ENCODE results near the gene LMNTD2. TPM values are rescaled to one million over a fixed set of nuclear protein-coding genes. Genes with fewer than 3 reads are reported as not detected.

LMNTD2 gene
- total RNA-seq, 4 donors from 2014 or later: 7.6 to 20.4 (median 11.2) TPM

DNA sequence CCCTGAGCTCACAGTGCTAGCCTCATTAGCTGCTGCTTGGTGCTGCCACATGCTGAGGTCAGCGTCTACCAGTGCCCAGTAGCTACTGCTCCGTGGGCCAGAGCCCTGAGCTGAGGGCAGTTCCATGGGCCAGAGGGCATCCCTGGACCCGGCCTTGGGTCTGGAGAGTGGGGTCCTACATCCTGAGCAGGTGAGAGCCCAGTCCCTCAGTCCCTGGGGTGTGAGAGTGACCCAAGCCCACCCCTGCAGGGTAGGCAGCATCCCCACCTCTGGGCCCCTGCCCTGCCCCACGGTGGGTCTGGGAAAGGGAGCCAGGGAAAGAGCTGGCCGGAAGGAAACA is 9.8 kb downstream of the LMNTD2 start:
- no peak for DNase-seq (ENCODE audit: low spot score in 2 of 2)
- intact Hi-C loops (cut with DNase I; ENCODE audit: low total_unique reads): no loop called here
- no peak overlapping the region for H3K4me3 ChIP-seq (ENCODE audit: low read depth, poor library complexity, severe bottlenecking)
- TF ChIP-seq, protein P1, sequence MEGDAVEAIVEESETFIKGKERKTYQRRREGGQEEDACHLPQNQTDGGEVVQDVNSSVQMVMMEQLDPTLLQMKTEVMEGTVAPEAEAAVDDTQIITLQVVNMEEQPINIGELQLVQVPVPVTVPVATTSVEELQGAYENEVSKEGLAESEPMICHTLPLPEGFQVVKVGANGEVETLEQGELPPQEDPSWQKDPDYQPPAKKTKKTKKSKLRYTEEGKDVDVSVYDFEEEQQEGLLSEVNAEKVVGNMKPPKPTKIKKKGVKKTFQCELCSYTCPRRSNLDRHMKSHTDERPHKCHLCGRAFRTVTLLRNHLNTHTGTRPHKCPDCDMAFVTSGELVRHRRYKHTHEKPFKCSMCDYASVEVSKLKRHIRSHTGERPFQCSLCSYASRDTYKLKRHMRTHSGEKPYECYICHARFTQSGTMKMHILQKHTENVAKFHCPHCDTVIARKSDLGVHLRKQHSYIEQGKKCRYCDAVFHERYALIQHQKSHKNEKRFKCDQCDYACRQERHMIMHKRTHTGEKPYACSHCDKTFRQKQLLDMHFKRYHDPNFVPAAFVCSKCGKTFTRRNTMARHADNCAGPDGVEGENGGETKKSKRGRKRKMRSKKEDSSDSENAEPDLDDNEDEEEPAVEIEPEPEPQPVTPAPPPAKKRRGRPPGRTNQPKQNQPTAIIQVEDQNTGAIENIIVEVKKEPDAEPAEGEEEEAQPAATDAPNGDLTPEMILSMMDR (IDR thresholded peaks at IDR 0.05): no peak
- no peak for TF ChIP-seq POLR2A (IDR thresholded peaks at IDR 0.05)
- 80% methylated on average over 4 of the region's 5 CpGs; no CpG with 5 or more reads in 1 of the 2 donors for WGBS, 2 donors

DNA sequence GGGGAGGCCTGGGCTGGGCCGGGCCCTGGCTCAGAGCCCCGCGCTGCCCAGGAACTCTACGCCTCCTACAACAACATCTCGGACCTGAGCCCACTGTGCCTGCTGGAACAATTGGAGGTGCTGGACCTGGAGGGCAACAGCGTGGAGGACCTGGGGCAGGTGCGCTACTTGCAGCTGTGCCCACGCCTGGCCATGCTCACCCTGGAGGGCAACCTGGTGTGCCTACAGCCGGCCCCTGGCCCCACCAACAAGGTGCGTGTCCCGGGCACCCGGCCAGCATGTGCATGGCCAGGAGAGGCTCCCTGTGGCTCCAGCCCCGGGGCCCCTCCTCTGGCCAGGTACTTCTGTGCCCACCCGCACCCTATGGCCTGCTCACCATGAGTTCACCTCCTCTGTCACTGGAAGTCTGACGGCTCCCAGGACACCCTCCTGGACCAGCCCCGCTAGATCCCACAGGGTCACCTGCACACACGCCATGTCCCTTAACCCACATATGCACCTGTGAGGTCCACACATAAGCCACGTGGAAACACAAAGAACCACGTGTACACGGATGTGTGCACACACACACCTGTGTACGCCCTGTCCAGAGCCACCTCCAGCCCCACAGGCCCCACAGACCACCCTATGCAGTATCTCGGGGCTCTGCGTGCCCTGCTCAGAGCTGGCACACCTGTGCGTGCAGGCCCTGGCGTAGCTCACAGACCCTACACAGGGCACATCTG is 10.4 kb downstream of the LMNTD2 start:
- no peak overlapping the region for H3K4me3 ChIP-seq (ENCODE audit: low read depth, poor library complexity, severe bottlenecking)
- TF ChIP-seq POLR2A (IDR thresholded peaks at IDR 0.05): no peak
- TF ChIP-seq, protein P1 (IDR thresholded peaks at IDR 0.05): no peak
- WGBS, 2 donors: 91 to 94% methylated on average over 14 to 24 of the region's 25 CpGs
- intact Hi-C loops (cut with DNase I; ENCODE audit: low total_unique reads): no loop called here
- DNase-seq (ENCODE audit: low spot score in 2 of 2): no peak

DNA sequence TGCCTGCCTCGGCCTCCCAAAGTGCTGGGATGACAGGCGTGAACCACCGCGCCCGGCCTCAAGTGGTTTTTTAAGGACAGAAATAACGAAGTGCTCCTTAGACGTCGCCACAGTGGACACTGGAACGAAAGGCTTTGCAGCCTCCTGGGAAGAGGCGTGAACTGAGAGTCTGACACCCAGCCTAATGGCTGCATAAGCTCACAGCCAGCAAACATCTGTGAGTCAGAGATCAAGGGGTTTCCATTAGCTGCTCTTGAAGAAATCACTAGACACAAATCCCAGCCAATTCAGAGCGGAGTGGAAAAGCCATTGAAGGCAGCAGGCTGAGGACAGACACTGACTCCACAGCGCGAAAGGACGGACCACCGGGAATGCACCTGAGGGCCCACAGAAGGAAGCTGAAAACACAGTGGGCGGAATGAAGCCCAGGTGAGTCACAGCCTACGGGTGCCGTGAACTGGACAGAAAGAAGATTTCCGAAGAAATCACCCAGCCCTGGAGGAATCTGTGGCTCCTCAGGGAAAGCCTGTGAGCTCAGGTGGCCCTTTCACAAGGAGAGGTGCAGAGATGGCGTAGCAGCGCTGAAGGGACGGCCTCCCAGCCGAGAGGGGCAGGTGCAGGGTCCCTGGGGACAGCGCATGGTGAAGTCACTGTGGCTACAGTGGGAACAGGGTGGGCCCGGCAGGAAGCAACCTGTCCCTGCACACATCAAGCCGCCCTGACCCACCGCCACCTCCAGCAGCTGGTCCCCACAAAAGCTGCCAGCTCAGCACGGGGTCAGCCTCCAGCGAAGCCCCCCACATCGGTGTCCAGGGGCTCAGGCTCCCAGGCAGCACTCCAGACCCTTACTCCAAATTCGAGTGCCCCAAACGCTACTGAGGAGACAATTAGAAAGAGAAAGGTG is 11.6 kb downstream of the LMNTD2 start:
- WGBS, 2 donors: 81 to 90% methylated on average over 28 to 31 of the region's 32 CpGs
- no peak for DNase-seq (ENCODE audit: low spot score in 2 of 2)

DNA sequence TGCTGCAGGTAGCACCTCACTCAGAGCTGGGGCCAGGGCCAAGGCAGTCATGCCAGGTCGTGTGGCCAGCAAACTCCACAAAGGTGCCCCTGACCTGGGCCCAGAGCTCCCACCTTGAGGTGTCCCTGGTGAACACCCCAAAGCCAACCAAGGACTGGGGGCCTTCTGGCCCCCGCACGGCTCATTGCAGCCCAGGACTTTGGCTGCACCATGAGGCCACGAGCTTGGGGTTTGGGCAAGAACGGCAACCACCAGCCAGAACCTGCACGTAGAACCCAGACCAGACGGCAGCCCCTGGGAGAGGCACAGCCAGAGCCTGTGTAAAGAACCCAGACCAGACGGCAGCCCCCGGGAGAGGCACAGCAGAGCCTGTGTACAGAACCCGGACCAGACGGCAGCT is 15.4 kb downstream of the LMNTD2 start:
- intact Hi-C loops (cut with DNase I; ENCODE audit: low total_unique reads): no loop called here
- DNase-seq (ENCODE audit: low spot score in 2 of 2): no peak

More for the DNA sequence above, 11.6 kb downstream of the LMNTD2 start:
- TF ChIP-seq POLR2A (IDR thresholded peaks at IDR 0.05): no peak
- TF ChIP-seq, protein P1 (IDR thresholded peaks at IDR 0.05): no peak
- intact Hi-C loops (cut with DNase I; ENCODE audit: low total_unique reads): no loop called here
- no peak overlapping the region for H3K4me3 ChIP-seq (ENCODE audit: low read depth, poor library complexity, severe bottlenecking)

DNA sequence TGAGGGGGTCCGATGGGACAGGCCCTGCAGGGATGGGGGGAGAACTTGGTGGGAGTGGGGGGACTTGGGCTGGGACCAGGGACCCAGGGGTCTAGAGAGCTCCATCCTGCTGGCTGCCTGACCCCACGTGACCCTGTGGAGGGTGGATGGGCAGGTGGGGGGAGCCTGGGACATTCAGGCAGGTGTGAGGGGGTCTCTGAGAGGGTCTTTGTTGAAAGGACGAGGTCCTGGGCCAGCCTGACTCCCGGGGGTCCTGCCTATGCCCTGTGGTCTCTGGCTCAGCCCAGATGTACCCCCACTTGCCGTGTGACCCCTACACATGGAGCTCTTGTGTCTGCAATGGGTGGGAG is 15.7 kb downstream of the LMNTD2 start:
- no peak overlapping the region for H3K4me3 ChIP-seq (ENCODE audit: low read depth, poor library complexity, severe bottlenecking)
- TF ChIP-seq, protein P1 (IDR thresholded peaks at IDR 0.05): no peak
- TF ChIP-seq POLR2A (IDR thresholded peaks at IDR 0.05): no peak
- intact Hi-C loops (cut with DNase I; ENCODE audit: low total_unique reads): no loop called here
- 91 to 92% methylated on average over 2 to 5 of the region's 5 CpGs for WGBS, 2 donors
- DNase-seq (ENCODE audit: low spot score in 2 of 2): no peak

More for the DNA sequence above, 15.4 kb downstream of the LMNTD2 start:
- TF ChIP-seq POLR2A (IDR thresholded peaks at IDR 0.05): no peak
- TF ChIP-seq, protein P1 (IDR thresholded peaks at IDR 0.05): no peak
- 89 to 95% methylated on average over 7 to 11 of the region's 11 CpGs for WGBS, 2 donors
- no peak overlapping the region for H3K4me3 ChIP-seq (ENCODE audit: low read depth, poor library complexity, severe bottlenecking)
